ENCODE data around the gene FAXDC2.

Gene FAXDC2

DNA sequence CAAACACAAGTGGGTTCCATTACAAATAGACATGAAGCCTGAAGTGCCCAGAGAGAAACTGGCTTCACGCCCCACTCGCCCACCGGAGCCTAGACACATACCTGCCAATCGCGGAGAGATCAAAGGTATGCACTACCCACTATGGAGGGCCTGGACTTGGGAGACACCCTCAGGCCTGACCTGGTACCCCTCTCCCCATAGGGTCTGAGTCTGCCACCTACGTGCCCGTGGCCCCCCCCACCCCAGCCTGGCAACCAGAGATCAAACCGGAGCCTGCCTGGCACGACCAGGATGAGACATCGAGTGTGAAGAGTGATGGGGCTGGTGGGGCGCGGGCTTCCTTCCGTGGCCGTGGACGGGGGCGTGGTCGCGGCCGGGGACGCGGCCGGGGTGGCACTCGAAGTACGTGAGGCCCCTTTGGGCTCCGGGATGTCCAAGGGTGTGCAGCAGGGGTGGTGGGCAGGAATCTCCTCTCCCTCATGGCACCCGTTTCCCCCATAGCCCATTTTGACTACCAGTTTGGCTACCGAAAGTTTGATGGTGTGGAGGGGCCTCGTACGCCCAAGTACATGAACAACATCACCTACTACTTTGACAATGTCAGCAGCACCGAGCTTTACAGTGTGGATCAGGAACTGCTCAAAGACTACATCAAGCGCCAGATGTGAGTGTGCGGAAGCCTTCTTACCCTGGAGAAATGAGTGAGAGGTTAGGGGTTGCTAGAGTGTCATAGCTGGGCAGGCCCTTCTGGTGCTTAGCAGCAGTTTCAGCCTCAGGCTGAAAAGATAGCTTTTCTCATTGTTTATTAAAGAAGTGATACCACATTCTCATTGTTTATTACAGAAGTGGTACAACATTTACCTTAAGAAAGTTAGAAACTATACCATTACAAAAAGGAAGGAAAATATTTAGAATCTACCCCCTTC is 56.5 kb downstream of the FAXDC2 start:
- DNase-seq, result no peak

DNA sequence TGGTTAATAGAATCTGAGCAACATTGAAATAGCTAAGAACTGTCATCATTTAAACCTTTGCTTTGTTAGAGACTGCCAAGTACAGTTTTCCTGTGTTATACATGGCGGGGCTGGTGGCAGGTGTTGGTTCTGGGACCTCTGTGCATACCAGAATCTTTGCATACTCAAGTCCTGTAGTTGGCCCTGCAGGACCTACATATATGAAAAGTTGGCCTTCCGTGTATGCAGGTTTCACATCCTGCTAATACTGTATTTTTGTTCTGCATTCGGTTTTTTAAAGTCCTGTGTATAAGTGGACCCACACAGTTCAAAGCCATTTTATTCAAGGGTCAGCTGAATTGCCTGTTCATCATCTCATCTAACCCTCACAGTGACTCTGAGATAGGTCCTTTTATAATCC is 58.9 kb downstream of the FAXDC2 start:
- no peak for DNase-seq

DNA sequence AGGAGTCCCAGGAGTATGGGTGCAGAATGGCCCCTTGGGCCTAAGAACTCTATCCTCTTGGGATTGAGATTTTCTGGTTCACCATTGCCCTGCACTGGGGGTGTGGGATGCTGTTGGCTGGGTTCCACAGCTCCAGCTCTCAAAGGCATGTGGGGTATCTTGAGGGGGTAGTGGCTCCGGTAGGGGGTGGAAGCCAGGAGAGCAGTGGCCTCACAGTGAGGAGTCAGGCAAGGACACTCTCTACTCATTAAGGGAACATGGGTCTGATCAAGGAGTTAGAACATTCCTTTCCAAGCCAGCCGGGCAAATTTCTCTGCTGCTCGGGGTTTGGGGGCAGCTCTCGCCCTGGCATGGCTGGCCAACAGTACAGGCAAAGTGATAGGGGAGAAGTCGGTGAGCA is 62.2 kb downstream of the FAXDC2 start:
- no peak for DNase-seq

DNA sequence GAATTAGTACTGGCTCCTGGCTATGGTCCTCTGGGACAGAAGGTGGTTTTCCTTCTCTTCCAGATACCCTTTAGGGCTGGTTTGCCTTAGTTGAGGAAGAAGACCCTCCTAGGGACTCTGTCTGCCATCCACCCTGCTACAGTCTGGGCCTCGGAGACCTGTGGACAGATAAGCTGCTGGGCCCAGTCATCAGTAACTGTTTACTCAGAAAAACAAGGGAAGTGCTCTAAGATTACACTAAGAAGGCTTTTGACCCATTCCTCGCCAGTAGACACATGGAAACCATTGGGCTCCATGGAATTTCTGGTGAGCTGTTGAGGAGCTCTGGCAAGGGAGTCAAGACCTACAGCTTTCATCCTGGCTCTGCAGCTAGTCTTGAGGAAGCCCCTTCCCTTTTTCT is 64.0 kb downstream of the FAXDC2 start:
- DNase-seq, result no peak

DNA sequence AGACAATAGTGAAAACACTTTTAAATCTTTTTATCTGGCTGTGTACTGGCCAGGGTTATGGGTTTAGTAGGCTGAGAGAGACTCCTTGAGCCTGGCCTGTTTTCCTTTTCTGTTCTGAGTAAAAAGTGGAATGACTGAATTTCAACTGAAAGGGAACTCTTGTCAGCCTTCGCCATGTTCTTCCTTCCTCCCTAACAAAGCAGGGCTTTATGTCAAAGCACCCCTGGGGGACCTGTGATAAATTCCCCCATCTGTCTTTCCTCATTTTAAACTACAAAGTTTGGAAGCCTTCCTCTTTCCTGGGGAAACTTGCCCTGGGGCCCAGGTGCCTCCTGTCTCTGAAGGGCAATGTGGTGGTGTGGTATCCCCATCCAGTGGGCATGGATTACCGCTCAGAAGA is 65.5 kb downstream of the FAXDC2 start:
- no peak for DNase-seq

DNA sequence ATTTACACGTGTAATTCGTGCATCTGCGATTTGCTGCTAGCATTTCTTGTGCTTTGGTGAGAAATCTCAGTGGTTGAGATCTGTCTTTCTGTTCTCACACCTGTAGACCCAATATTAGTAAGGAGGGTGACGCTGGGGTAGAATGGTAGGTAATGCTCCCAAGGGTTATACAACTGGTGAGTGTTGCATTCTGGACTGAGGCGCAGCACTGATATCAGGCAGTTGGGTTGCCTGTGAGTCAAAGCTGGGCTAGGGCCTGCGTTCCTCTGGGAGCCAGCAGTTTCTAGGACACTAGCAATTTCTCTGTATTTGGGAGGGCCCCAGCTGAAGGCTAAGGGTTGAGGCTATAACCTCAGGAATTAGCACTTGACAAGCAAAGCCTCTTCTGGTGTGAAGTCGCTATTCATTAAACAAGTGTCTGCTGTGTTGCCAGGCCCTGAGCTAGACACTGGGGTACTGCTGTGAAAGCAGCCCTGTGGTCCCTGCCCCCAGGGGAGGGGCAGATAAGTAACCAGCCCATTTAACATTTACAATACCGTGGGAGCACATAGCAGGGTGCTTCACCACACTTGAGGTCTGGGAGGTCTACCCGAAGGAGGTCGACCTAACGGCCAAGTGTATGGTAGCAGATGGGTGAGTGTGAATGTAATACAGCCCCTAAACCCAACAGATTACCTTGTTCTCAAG is 66.5 kb downstream of the FAXDC2 start:
- no peak for DNase-seq

DNA sequence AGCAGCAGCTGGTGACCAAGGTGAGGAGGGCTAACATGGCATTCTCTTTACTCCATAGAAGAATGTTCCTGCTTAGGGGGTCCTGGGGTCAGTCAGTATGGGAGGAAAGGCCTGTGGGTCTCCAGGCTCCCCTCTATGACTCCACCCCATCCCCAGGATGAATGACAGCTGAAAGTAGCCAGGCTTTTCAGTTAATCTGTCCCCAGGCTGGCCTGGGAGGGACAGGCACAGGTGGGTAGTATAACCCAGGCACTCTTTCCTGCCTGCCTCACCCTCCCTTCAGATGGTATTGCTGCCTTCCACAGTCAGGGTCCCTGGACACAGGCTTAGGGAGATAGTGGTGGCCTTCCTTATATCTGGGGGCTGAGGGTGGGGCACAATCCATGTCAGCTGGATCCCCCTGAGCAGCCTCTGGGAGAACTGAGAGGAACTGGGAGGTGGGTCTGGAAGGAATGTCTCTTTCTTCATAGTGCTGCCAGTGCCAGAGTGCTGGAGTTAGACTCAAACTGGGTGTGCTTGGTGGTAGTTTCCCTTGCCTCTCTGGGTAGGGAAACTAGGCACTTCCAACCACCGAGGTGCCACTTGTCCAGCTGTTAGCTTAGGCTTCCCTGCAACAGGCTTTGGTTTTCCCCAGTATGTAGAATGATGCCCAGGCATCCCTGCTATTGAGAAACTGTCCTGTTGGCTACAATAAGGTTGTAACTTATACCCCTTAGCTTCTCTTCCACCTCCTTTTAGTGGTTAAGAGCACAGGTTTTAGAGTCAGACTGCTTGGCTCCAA is 67.4 kb downstream of the FAXDC2 start:
- DNase-seq, result no peak

DNA sequence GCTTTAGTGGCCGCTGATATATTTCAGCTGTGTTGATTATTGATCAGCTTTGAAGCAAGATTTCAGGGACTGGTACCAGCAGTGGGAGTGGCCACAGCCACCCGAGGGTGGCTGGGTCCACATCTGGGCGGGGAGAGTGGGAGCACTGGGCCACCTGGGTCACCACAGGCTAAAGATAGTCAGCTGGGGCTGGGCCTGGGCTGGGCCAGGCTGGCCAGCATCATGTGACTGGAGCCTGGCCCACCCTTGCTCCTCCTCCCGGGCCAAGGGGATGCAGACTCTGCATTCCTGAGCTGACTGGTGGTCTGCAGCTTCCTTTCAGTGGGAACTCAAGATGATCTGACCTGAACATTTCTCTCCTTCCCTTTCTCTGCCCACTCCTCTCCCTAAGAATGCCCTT is 68.1 kb downstream of the FAXDC2 start:
- no peak for DNase-seq

DNA sequence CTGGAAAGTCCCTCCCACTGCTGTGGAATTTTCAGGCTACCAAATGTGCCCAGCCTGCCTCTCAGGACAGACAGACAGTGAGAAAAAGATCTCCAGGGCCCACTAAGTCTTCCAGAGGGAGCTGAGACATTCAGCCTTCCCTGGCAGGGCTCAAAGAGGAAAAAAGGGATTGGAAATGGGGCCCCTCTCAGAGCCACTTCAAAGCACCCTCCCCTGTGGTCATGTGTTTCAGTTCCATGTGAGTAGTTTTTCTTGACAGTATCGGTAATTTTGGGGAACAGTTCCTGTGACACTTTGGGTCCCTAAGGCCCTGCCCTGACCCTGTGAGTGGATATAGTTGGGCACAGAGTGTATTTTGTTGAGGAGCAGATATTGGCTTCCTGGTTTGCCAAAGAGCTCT is 70.3 kb downstream of the FAXDC2 start:
- DNase-seq, result no peak

DNA sequence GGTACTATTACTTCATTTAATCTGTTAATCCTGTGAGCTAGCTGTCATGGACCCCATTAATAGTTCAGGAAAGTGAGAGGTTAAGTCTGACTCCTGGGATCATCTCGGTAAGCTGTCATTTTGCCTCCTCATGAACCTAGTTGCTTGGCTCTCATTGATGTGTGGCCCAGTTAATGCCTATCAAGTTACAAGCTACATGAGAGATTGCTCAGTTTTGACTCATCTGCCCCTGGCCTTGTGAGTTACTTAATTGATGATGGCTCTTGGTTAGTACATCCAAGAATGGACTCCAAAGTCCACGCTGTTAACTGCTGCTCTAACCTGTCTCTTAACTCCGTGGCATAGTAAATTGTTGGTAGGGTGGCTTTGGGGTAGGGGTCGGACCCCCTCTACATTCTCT is 71.3 kb downstream of the FAXDC2 start:
- no peak for DNase-seq

DNA sequence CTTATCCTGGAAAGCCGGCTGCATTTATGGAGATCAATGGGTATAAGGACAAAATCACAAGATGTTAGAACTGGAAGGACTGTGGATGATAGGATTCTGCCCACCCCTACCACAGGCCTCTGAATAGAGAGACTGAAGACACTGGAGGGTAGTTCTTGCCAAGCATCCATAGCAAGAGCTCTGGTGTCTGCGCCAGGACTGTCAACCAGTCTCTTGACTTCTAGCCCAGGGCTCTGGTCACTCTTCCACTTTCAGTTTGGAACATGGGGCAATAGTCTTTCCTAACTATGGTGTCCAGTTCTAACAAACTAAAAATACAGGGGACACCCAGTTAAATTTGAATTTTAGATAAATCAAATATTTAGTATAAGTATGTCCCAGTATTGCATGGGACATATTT is 71.9 kb downstream of the FAXDC2 start:
- DNase-seq, result no peak

DNA sequence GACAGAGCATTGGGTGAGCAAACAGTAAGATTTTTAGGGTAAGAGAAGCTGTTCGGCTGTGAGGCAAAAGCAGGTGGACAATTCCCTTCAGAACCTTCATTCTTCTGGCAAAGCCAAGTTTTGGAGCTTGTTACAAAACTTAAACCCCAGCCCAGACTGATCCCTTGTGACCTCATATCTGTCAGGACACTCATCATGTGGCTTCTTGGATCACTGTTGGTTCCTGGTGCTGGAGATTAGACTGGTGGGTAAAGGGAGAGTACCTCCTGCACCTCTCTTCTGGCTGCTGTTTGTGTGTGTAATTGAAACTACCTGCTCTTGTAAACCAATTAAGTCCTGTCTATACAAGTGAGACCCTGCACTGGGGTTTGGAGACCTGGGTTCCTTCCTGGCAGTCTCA is 74.2 kb downstream of the FAXDC2 start:
- no peak for DNase-seq

DNA sequence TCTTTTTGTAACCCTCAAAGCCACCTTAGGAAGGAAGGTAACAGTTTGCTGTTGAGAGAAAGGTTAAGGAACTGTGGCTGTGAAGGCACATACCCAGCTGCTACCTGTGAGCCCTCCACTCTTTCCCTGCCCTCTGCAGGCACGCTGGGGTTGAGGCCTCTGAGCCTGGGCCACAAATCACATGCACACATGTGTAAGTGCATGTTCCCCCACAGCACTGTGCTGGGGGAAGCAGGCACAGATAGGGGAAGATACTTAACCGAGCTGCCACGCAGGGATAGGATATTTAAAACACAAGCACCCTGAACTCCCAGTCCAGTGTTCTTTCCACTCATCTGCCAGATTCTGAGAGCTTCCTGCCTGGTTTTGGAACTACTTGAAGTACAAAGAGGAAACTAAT is 77.1 kb downstream of the FAXDC2 start:
- no peak for DNase-seq

DNA sequence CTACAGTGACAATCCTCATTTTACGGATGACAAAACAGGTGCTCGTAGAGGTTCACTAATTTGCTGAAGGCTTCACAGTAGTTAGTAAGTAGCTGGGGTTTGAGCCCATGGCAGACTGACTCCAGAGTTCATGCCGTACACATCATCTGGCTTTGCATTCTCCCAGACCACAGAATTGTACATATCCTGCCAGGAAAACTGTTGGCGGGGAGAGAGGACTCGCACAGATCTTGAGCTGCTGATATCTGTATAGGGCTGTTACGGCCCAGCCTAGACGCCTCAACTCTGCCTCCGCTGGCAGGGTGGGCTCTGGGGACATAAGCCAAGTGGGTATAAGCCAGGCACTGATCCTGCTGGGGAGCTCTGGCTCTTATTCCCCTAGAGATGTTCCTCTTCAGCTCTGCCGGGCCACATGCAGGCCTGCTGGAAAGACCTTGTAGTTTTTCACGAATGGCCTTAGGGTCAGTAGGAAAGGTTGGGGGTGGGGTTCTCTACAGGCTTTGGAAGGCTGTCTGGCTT is 79.0 kb downstream of the FAXDC2 start:
- no peak for DNase-seq

DNA sequence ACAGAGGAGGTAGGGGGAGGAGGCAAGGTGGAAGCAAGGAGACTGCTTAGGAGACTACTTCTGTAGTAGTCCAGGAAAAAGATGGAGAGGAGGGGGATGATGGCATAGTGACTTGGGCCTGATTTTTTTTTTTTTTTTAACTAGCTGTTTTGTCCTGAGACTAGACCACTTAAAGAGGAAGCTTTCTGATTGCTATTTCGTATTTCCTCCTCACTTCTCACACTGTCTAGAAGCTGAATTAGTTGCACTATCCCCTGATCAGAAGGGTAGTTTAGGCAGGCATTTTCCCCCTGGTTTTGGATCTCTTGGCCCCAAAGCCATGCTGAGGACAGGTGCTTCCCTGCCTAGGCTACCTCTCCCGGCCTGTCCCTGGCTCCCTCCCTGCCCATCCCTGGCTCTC is 80.3 kb downstream of the FAXDC2 start:
- no peak for DNase-seq

Data from activated CD4-positive, alpha-beta T cell treated with anti-CD3 and anti-CD28 coated beads, Interleukin-2, amount 50 U/mL, for 16 hours (primary cell).